GM19023 (cell line): ENCODE data around the gene SETBP1.

Experiments used
- ATAC-seq: cut with Tn5 transposase; IDR thresholded peaks from one replicate; pipeline ENCODE4 v1.9.1; 2021; ENCODE audit warnings: mild to moderate bottlenecking, moderate library complexity; ENCODE audit not compliant: unreplicated experiment

SETBP1 gene

DNA sequence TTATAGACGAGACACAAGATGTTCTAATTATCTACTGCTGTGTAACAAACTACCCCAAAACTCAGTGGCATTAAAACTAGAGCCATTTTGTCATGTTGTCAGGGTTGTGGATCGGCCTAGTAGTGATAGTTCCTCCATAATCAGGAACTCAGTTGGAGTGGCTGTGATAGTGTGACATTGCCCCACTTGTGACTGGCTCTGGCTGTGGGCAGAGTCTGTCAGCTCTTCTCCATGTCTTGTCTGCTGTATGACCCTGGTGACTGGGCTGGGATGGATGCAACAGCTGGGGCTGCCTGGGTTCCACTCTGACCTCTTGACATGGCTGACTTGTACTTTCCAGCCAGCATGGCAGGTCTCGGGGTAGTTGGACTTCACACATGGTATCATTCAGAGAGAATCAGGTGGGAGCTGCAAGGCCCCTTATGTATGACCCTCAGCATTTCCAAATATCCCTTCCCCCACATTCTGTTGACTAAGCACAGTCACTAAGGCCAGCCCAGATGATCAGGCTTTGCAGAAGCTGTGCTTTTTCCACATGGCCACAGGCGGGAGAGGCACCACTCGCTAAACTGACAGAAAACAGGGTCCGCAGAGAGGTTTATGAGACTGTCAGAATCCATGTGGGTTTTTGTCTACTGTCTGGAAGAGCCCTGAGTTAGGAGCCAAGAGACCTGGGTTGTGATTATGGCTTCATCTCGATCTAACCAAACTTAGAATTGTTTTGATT lies 50.3 kb downstream of the SETBP1 start:
- no peak for ATAC-seq

DNA sequence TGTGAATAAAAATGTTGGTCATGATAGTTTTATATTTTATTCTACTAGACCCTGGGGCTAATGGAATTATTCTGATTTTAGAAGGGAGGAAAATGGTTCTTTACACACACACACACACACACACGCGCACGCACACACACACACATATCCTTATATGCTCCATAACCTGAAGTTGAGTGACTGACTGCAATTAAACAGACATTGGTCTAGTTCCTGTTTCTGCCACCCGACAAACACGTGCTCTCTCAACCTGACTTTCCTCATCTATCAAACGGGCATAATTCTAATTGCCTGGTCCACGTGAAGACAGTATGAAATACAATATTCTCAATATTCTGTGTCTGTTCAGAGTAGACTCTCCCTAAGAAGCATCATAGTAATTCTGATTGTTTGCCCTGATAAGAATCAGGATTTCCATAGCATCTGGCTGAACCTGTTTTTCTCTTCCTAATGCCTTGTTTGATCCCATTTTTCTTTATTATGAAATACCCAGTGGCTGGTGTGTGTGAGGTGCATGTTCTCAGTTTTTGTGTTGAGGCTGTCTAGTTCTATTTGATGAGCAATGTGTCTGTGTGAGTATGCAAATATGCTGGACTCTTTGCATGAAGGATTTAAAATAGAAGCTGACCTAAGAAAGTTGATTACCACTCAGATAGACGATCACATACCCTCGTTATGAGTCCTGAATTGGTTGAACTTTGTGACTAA lies 51.0 kb downstream of the SETBP1 start:
- peak; percentile 54 for ATAC-seq

DNA sequence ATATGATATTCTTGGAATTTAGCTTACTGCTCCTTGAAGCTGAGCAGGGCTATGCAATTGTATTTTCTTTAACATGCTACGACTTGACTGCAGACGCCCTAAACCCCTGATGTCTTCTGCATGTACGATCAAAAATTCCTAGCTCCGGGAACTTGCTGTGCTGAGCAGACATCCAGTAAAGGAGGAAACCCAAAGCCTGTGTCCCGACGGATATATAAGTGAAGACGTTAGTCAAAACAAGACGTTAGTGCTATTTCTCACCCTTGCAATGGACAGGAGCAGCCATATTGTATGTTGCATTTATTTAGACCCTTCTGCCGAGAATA lies 51.5 kb downstream of the SETBP1 start:
- no peak for ATAC-seq

DNA sequence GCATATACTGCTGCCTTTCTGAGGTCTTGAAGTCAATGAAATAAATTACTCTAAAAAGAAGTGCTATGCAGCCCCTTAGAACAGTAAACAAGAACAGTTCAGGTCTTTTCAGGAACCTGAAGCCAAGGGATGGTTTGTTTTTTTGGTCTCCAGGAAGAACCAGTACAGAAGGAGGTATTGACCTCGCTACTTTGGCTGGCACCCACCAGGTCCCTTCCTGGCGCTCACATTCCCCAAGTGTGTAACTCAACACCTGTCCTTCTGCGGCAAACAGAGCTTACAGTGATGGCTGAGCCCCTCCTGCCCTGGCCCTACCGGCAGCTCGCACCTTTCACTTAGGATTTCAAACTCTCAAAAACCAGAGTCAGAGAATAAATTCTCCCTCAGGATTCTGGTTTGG lies 51.9 kb downstream of the SETBP1 start:
- no peak for ATAC-seq

DNA sequence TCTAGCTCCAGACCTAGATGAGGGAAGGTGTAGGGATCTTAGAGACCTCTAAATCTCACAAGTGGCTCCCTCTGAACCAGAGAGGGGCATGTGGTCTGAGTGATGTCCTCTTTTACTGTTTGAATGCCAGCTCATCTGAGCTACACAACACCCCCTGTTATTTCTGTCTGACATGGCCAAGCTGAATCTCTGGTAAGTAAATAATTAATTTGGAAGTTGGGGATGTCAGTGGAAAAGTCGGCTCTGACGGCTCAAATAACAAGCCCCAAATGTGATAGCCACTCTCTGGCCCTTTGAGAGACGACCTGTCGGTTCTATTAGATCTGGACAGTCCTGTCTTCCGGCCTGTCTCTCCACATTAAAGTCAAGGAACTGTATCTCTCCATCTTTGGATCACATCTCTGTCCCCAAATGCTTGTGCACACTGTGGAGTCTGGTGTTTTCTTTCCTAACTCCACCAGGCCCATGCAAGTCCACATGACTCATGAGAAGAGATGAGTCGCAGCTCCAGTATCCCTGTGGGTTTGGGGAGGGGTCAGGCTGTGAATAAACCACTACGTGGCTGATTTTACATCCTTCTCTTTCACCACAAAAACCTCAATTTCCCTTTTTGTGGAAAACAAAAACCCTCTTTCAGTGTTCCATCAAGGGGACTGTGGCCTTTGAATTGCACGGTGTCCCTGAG lies 52.5 kb downstream of the SETBP1 start:
- ATAC-seq = no peak

DNA sequence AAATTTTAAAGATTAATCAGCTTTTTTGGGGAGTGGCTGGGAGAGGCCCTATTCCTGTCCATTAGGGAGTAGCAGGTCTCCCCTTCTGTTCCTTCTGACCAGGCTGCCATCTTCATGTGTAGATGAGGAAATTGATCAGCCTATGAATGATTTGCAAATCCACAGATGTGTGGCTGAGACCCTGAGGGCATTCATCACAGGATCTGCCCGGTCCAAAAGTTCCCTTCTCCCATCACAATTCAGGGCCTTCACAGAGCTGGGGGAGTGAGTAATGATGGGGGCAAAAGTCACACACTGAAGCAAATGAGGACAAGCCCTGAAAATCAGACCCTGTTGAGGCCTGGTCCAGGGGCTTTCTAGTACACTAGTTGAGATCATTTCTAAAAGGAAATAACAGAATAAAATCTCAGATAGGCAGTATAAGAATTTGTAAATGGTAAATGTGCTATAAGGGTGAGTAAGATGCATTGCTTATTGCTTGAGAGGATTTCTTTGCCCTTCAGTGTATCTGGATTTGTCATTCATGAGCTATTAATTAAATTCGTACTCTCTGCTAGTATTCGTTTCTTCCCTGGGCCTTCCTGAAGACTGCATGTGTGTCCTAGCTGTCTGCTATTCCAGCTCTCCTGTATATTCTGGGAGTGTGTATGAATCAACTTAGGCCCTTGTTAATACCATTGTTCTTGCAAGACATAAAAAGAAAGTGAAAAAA lies 53.2 kb downstream of the SETBP1 start:
- no peak for ATAC-seq

DNA sequence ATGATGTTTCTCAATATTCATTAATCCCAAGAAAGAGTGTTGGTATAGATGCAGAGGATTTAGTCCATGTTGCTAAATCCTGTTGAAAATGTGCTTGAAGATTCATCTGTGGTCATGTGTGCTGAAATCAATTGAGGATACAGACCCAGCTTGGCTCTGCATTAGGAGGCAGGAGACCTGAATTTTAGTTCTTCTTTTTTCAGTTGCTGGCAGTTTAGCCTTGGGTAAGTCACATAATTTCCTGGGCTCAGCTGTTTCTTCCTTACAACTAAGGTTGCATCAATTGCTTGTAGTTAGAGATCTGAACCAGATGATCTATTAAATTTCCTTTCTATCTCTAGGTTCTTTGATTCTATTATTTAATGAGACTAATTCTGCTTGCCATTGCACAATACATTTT lies 54.4 kb downstream of the SETBP1 start:
- no peak for ATAC-seq

DNA sequence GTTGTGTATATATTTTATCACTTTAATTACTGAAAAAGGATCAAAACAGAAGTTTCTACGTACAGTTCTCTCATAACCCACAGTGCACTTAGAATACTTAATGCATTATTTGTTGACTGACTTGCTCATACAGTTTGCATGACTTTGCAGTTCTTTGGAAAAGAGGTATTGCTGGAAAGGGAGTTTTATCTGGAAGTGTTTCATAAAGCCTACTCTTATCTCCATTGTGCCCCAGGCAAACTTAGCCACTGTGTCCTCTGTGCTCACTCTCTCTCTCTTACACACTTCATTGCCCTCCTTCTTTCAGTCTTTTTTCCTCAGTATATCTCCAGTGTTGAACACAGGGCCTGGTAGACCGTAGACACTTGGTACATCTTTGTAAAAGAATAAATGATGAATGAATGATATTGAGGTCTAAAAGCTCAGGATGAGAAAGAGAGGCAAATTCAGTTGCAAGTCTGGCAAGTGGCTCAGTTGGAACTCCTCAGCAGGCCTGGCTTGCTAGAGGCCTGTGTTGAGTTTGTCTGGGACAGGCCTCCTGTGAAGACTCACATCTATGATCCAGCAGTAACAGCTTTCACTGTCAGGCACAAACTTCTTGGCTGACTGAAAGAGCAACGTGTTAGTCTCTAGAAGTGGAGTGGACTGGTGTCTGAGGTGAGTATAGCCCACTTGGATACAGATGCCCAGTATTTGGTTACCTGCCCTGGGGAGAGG lies 56.1 kb downstream of the SETBP1 start:
- no peak for ATAC-seq

DNA sequence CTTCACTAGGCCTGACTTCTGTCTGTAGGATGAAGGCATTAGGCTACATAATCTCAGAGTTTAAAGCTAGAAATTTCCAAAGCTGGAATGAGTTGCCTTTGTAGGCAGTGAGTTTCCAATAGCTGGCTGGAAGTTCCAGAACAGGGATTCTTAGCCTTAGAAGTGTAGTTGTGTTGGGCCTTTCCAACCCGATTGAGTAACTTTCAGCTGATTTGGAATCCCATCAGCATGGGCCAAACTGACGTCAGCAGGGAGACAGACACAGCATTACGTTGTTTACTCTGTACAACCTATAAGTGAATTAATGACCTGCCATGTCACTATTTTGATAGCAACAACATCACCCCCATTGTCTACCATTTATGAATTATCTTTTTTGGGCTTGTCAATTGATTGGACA lies 56.9 kb downstream of the SETBP1 start:
- ATAC-seq = no peak

DNA sequence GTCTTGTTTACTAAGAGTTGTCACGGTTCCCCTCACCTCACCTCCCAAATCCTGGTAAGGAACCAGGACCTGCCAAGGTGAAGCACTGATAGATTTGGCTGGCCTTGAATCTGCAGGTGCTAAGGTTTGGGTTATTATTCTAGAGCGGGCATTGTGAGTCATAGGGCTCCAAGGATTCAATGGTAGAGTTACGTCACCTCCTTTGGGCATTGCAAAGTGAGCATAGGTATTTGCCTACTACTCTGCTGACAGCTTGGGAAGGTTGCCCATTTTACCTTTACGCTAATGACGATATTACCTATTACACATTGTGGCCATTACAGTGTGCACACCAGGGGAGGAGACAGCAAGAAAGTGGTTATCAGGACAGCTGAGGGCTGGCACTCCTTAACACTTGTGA lies 59.3 kb downstream of the SETBP1 start:
- ATAC-seq = no peak

DNA sequence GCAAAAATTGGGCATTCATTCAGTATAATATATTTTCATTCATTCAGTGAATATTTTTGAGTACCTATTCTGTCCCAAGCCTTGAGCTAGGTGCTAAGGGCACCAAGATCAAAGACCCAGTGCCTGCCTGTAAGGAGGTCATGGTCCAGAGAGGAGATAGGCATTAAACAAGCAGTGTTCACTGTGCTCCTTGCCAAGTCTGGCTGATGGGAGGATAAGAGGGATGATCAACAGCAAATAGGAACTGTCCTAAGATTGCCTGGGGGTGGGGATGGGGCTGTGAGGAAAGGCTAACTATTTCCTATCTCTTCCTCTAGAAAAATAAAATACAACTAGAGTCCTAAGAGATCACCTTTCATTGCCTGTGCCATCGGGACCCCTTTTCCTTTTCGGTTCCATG lies 60.4 kb downstream of the SETBP1 start:
- no peak for ATAC-seq

DNA sequence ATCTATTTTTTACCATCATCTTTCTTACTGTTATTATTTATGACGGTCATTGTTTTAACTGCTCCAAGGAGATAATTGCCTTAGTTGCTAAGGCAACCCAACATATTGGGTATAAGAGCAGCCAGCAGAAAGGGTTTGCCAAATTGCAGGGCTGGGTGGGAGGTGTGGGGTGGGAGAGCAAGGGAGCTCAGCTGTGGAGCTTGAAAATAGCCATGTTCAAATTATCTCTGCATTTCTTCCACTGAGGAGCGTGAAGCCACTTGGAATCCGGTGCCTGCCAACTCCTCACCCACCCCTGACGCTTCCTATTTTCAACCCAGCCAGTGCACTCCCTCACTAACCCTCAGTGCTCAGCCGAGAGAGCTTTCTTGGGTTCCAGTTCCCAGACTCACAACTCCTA lies 60.8 kb downstream of the SETBP1 start:
- ATAC-seq = no peak

DNA sequence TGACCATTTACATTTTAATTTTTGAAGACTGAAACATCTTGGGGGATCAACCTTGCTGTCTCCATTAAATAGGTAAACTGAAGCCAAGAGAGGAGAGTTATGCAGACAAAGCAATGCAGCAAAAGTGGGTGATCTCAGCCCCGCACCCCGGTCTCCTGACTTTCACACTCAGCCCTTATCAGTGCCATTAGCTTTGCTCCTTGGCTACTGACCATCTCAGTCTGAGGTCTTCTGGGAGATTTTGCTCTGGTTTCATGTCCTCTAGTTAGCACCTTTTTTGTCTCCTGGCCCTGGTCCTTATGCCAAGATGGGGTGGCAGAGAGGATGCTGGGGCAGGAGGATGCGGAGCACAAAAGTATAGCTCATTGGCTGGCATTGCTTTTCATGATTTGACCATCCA lies 61.4 kb downstream of the SETBP1 start:
- ATAC-seq = no peak

DNA sequence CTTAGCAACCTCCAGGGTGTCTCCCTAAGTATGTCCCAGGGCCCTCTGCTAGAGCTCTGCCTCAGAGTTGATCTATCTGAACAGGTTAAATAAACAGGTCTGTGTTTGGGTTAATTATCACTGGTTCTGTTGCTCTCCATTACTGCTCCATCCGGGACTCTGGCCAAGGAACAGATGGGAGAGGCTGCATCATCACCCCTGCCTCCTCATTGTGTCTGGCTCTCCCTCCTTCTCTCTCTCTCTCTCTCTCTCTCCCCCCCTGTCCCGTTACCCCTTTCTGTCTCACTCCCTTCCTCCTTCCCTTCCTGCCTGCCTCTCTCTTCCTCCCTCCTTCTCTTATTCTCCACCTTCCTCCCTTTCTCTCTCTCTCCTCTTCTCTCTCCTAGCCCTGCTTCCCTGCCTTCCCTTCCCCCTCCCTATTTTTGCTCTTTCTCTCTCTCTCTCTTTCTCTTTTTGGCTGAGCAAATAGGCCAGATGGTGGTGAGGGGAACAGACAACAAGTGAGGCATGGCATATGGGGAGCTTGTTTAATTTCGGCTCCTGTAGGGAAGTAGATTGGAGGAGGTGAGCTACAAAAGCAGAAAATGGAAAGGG lies 62.1 kb downstream of the SETBP1 start:
- no peak for ATAC-seq

DNA sequence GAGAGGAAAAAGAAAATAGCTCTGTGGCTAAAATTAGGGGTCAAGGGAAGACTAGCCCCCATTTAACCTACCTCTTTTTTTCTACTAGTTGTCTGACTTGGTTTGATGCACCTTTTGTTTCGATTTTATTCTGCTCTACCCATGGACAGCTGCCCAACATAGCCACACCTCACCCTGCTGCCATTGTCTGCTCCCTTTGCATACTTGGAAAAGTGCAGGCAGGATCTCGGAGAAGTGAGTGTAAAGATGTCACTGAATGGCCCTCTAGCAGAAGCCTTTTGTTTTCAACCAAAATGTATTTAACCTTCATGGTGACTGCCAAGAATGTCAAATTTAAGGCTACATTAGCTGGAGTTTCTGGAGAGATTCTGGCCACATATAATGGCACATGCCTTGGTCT lies 62.9 kb downstream of the SETBP1 start:
- ATAC-seq = no peak

DNA sequence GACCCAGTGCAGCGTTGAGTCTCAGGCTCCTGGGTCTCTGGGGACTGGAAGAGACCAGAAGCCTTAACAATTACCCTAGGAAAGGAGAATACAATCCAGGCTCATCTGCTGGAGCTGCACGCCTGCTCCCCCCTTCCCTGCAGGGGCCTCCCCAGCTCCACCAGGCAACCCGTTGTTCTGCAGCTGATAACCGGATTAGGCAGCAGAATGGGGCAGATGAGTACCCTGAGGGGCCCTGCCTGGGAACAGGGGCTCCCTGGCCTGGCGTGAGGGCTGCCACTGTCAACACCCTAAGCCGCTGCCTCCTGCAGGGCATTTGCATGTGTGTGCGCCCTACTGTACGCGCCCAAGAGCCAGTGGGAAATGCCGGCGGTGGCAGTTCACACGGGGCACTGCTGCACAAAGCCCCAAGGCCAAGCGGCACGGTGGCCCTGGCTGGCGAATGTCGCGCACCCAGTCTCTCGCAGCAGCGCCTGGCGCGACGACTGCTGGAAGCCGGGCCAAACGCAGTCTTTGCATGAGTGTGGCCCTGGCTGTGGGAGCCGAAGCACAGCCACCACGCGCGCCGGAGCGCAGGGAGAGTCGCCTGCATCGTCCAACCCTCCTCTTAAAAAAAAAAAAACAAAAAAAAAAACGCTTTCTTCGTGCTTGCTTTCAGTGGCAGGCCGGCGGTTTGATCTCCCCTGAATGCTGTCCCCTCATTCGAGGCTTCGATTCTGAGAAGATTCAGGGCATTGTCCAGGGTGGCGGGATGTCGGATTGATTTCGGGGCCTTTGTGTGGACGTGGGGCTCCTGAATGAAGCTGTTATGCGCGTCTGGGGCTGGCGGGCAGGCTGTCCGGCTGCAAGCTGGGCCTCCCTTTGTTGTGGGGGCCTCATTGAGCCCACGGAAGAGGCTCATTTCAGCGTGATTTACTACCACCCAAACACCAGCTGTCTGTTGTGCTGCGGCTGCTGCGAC lies 63.8 kb downstream of the SETBP1 start:
- no peak for ATAC-seq

DNA sequence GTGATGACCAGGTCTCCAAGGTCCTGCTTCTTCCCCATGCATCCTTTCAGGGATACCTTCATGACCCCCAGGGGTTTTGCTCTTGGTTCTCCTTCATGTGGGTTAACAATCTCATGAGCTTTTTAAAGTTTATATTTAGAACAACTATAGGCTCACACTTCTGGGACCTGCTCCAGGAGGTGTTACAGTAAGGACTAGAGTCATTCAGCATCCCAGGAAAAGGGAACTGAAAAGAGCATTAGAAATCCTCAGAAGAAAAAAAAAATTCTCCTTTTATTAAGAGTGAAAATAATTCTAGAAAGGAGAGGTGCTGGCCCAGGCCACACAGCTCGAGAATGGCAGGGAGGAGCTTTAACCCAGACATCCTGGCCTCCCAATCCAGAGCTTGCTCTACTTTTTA lies 66.5 kb downstream of the SETBP1 start:
- ATAC-seq = no peak

DNA sequence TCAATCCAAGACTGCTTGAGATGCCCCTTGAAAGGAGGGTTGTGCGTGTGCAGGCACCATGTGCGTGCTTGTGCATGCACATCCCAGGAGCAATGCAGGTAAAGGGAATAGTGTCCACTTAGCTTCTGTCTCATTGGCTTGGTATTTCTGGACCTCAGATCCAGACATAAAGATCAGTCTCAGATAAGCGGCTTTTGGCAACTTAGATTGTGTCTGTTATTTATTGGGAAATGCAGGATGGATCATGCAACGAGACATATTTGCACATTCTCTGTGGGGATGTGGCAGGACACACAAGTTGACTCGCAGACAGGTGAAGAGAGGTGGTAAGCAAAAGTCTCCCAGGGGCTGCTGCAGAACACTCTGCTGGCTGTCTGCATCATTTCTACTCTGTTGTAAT lies 67.9 kb downstream of the SETBP1 start:
- ATAC-seq = no peak

DNA sequence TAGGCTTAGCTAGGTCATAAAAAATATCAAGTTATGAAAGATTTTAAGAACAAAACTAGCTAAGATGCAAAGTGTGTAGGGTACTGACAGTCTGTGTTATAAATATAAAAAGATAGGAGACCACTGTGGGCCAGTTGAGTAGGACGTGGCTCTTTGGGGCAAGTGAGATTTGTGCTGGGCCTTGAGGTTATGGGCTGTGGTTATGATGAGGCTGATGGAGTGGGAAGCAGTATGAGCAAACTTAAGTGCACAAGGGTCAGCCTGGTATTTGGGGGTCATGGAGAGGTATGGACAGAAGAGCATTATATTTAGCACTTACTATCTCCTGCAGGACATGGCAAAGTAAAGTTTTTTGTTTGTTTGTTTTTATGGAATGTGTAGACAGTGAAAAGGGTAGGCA lies 70.1 kb downstream of the SETBP1 start:
- no peak for ATAC-seq

DNA sequence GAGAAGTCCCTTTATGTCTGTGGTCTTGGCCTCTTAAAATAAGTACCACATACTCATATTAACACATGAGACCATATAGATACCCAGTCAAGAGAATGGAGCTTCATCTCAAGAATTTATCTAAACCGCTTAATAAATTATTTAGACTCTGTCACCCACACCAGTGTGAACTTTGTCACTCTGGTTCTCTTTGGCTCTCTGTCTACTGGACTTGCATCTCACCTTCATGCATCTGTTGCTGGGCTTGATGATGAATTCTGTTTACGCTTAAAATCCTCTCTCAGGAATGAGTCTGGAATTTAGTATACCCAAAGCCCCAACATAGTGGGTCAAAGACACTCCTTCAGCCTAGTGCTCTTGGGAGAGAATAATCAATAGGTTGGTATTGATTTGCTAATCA lies 73.9 kb downstream of the SETBP1 start:
- ATAC-seq = no peak
